ENCODE results near the gene LRMDA. TPM values are rescaled to one million over a fixed set of nuclear protein-coding genes. Genes with fewer than 3 reads are reported as not detected.

The LRMDA gene
- total and polyA plus RNA-seq, 2 of the 13 experiments (the other 11 are each of a cell fraction or from before 2014, with no cell fraction given), result 13.4 to 22.0 TPM

DNA sequence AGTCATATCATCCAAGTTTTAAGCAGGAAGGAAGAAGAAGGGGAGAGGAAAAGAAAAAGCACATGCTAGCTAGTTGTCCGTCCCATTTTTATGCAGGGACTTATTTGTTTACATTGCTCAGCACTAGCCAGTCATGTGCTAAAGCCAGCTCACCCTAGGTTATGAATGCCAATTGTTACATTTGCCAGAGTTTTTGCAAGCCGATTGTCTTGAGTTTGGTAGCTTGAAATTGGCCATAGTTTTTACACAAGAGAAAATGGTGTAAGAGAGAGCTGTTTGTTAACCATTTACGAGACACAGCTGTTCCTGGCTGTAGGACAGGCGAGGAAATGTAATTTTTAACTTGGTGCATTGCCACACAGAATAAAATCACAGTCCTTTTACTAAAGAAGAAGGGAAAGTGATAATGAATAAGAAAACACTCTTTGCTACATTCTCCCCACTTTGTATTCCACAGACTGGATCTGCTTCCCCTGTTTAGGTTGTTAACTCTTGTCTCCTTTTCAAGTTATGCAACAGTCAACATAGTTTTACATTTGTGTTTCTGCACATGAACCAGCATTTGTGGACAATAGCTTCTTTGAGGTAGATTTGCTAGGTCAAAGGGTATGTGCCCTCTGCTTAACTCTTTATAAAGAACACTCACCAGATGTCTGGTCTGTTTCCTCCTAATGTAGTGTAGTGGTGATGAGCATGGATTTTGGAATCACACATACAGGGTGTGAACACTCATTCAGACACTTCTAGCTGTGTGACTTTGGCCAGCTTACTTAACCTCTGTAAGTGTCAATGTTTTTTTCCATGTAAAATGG lies 357.2 kb downstream of the LRMDA start (continued):
- TF ChIP-seq, protein P1, sequence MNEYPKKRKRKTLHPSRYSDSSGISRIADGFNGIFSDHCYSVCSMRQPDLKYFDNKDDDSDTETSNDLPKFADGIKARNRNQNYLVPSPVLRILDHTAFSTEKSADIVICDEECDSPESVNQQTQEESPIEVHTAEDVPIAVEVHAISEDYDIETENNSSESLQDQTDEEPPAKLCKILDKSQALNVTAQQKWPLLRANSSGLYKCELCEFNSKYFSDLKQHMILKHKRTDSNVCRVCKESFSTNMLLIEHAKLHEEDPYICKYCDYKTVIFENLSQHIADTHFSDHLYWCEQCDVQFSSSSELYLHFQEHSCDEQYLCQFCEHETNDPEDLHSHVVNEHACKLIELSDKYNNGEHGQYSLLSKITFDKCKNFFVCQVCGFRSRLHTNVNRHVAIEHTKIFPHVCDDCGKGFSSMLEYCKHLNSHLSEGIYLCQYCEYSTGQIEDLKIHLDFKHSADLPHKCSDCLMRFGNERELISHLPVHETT (CRISPR knock-in tag; conservative IDR thresholded peaks at IDR 0.05), result no peak
- TF ChIP-seq ZBTB21 (CRISPR knock-in tag; IDR thresholded peaks at IDR 0.05) (no peak), ZNF446 (CRISPR knock-in tag; IDR thresholded peaks at IDR 0.05) (no peak), RFX5 (IDR thresholded peaks at IDR 0.05; ENCODE audit: low read depth, low read length) (no peak), NCOR1 (IDR thresholded peaks at IDR 0.05; ENCODE audit: borderline replicate concordance, low read length) (peak; percentile 81), ZMYM4 (CRISPR knock-in tag; IDR thresholded peaks at IDR 0.05) (peak; percentile 75), ATF1 (CRISPR knock-in tag; IDR thresholded peaks at IDR 0.05) (0 out of 2 replicates have a peak, but pooled peaks have one; percentile 29), KAT7 (CRISPR knock-in tag; IDR thresholded peaks at IDR 0.05; ENCODE audit: borderline replicate concordance) (no peak), ZNF773 (CRISPR knock-in tag; IDR thresholded peaks at IDR 0.05; ENCODE audit: borderline replicate concordance) (no peak), NPAS2 (CRISPR knock-in tag; IDR thresholded peaks at IDR 0.05; ENCODE audit: borderline replicate concordance) (no peak), ASH2L (IDR thresholded peaks at IDR 0.05; ENCODE audit: insufficient read length, low read depth, low read length) (peak; percentile 83), ZNF790 (CRISPR knock-in tag; IDR thresholded peaks at IDR 0.05; ENCODE audit: borderline replicate concordance) (no peak), ZFX (CRISPR knock-in tag; IDR thresholded peaks at IDR 0.05; ENCODE audit: low read depth) (no peak), TBX3 (IDR thresholded peaks at IDR 0.05; ENCODE audit: borderline replicate concordance) (peak; percentile 87; the same call in 1 of the 2 replicates), ZNF792 (CRISPR knock-in tag; IDR thresholded peaks at IDR 0.05) (peak; percentile 50; the same call in 1 of the 2 replicates), NR2F1 (CRISPR knock-in tag; IDR thresholded peaks at IDR 0.05) (peak; percentile 71 to 74), ATAD3A (CRISPR knock-in tag; IDR thresholded peaks at IDR 0.05) (no peak), SMARCC2 (IDR thresholded peaks at IDR 0.05) (no peak), ARNTL (CRISPR knock-in tag; IDR thresholded peaks at IDR 0.05) (peak; percentile 83), ELF1 (CRISPR knock-in tag; IDR thresholded peaks at IDR 0.05) (no peak), MXD4 (CRISPR knock-in tag; IDR thresholded peaks at IDR 0.05) (no peak), IKZF4 (CRISPR knock-in tag; IDR thresholded peaks at IDR 0.05; ENCODE audit: borderline replicate concordance, low read depth, not compliant biosample characterization) (no peak)
- TF ChIP-seq, protein P2, sequence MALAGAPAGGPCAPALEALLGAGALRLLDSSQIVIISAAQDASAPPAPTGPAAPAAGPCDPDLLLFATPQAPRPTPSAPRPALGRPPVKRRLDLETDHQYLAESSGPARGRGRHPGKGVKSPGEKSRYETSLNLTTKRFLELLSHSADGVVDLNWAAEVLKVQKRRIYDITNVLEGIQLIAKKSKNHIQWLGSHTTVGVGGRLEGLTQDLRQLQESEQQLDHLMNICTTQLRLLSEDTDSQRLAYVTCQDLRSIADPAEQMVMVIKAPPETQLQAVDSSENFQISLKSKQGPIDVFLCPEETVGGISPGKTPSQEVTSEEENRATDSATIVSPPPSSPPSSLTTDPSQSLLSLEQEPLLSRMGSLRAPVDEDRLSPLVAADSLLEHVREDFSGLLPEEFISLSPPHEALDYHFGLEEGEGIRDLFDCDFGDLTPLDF (CRISPR knock-in tag; IDR thresholded peaks at IDR 0.05), result no peak; the same call in 1 of the 2 replicates
- TF ChIP-seq, protein P3, sequence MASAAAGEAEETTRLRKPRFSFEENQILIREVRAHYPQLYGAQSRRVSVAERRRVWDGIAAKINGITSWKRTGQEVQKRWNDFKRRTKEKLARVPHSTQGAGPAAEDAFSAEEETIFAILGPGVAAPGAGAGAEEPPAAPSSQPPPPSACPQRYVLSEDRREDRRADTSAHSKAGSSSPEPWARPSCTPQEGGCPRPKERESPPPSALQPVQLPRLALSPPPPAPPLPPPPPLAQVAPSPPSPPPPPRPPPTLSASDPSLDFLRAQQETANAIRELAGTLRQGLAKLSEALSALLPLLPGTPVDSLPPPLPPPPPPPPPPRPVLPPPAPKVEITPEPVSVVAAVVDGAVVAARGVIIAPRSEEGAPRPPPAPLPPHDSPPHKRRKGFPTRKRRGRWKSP (CRISPR knock-in tag; IDR thresholded peaks at IDR 0.05), result peak; percentile 55; the same call in 1 of the 2 replicates
- TF ChIP-seq, protein P4, sequence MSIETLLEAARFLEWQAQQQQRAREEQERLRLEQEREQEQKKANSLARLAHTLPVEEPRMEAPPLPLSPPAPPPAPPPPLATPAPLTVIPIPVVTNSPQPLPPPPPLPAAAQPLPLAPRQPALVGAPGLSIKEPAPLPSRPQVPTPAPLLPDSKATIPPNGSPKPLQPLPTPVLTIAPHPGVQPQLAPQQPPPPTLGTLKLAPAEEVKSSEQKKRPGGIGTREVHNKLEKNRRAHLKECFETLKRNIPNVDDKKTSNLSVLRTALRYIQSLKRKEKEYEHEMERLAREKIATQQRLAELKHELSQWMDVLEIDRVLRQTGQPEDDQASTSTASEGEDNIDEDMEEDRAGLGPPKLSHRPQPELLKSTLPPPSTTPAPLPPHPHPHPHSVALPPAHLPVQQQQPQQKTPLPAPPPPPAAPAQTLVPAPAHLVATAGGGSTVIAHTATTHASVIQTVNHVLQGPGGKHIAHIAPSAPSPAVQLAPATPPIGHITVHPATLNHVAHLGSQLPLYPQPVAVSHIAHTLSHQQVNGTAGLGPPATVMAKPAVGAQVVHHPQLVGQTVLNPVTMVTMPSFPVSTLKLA (IDR thresholded peaks at IDR 0.05), result no peak

Data from HepG2 (cell line).